ENCODE results near the gene AGAP3.

GRCh38 chr7:151058781-151059366 is 27.4 kb upstream of the AGAP3 start:
- TF ChIP-seq CTCF (IDR thresholded peaks at IDR 0.05) (no peak), POLR2A (IDR thresholded peaks at IDR 0.05) (no peak)
